K562 (cell line): ENCODE measurements around the gene VPS16. TPM values are rescaled to one million over a fixed set of nuclear protein-coding genes. Genes with fewer than 3 reads are reported as not detected.

Source experiments
- ATF1 ChIP-seq, 2 experiments: fragments of 450-650 bp in 1 of 2; IDR thresholded peaks; 2 replicates each; pipeline ENCODE4 v1.6.1; 2016; ENCODE audit warnings: missing compliant biosample characterization in 1 of 2, missing genetic modification characterization in 1 of 2
- BCOR ChIP-seq: fragments of 450-650 bp; IDR thresholded peaks from 2 replicates; pipeline ENCODE4 v1.6.1; 2016
- C11orf30 ChIP-seq: fragments of 450-650 bp; IDR thresholded peaks from 2 replicates; pipeline ENCODE4 v1.6.1; 2016; ENCODE audit warnings: low read depth, mild to moderate bottlenecking
- KAT7 ChIP-seq: sonication (generic); formaldehyde crosslinking; IDR thresholded peaks from 2 replicates; pipeline ENCODE4 v1.8.0; 2022; ENCODE audit warnings: missing genetic modification reagents, mild to moderate bottlenecking, borderline replicate concordance
- RBBP5 ChIP-seq: fragments of 200-600 bp; sonication (generic); IDR thresholded peaks from 2 replicates; pipeline ENCODE4 v1.6.1; 2012; ENCODE audit warnings: borderline replicate concordance, mild to moderate bottlenecking, low read length, control low read depth, inconsistent platforms; ENCODE audit not compliant: insufficient read depth, poor library complexity, severe bottlenecking
- RHOXF2B ChIP-seq: fragments of 250-450 bp; sonication (Bioruptor Pico); conservative IDR thresholded peaks from 2 replicates; pipeline ENCODE4 v1.5.1; 2021
- SIN3A ChIP-seq, 2 experiments: fragments of 150-350 bp in 1 of 2; IDR thresholded peaks; 2 replicates each; pipeline ENCODE4 v1.6.1; 2011 to 2016; ENCODE audit warnings: borderline replicate concordance in 2 of 2, low read depth in 2 of 2, low read length in 2 of 2, mild to moderate bottlenecking in 2 of 2, moderate library complexity in 2 of 2; ENCODE audit not compliant: control insufficient read depth in 1 of 2
- TBL1XR1 ChIP-seq, 2 experiments: IDR thresholded peaks; 2 replicates each; pipeline ENCODE4 v1.6.1; 2012; ENCODE audit warnings: improper control_type of control experiment in 2 of 2, low read length in 2 of 2, mild to moderate bottlenecking in 1 of 2
- polyA plus RNA-seq, 8 experiments: library from polyadenylated mRNA; depleted of rRNA in 4 of 8; stranded (reverse) in 5 of 8; unstranded in 3 of 8; fragments of >200 nt; fragmentation: Nextera tagmentation in 2 of 8; fragmentation: Illumina TruSeq in 1 of 8; extraction: Ambion mirVana in 2 of 8; extraction: Trizol in 1 of 8; gene quantifications; 2 replicates each; pipeline versions ENCODE4 v1.2.1 to v1.2.3, GENCODE V29; 2011 to 2014; ENCODE audit warnings: inconsistent platforms in 1 of 8, missing spikeins in 1 of 8
- total RNA-seq, 7 experiments: library from RNA; depleted of rRNA in 6 of 7; stranded (reverse); fragments of >200 nt in 6 of 7; fragmentation: Illumina TruSeq in 2 of 7; extraction: Trizol in 2 of 7; gene quantifications; 2 replicates each; pipeline versions ENCODE4 v1.2.1 to v1.2.3, GENCODE V29; 2011 to 2021; ENCODE audit warnings: low replicate concordance in 1 of 7
- TF ChIP-seq, protein P1 (sequence below): fragments of 250-450 bp; sonication (Bioruptor Pico); IDR thresholded peaks from 2 replicates; pipeline ENCODE4 v1.9.0; 2021; ENCODE audit warnings: mild to moderate bottlenecking, inconsistent platforms
- TF ChIP-seq, protein P2 (sequence below): fragments of 450-650 bp; IDR thresholded peaks from 2 replicates; pipeline ENCODE4 v1.6.1; 2018; ENCODE audit not compliant: partially characterized antibody
- TF ChIP-seq, protein P3 (sequence below): sonication (generic); formaldehyde crosslinking; IDR thresholded peaks from 2 replicates; pipeline ENCODE4 v1.8.0; 2022; ENCODE audit warnings: mild to moderate bottlenecking, missing genetic modification reagents, borderline replicate concordance
- TF ChIP-seq, protein P4 (sequence below): fragments of 450-650 bp; IDR thresholded peaks from 2 replicates; pipeline ENCODE4 v1.6.1; 2016
- TF ChIP-seq, protein P5 (sequence below), 2 experiments: fragments of 250-450 bp in 1 of 2; fragments of 450-650 bp in 1 of 2; sonication (Bioruptor Pico) in 1 of 2; IDR thresholded peaks; 2 replicates each; pipeline versions ENCODE4 v1.6.1 to v1.8.0; 2016 to 2021; ENCODE audit warnings: mild to moderate bottlenecking in 2 of 2, moderate library complexity in 2 of 2, missing compliant biosample characterization in 1 of 2, missing genetic modification characterization in 1 of 2
- TF ChIP-seq, protein P6 (sequence below): fragments of 450-650 bp; conservative IDR thresholded peaks from 2 replicates; pipeline ENCODE4 v1.6.1; 2016; ENCODE audit warnings: missing genetic modification characterization, low read depth, mild to moderate bottlenecking, missing compliant biosample characterization, moderate library complexity

The VPS16 gene
- total and polyA plus RNA-seq, 9 of the 15 experiments (the other 6 are each of a cell fraction or from before 2014, with no cell fraction given): 6.8 to 24.7 (median 14.0) TPM

DNA sequence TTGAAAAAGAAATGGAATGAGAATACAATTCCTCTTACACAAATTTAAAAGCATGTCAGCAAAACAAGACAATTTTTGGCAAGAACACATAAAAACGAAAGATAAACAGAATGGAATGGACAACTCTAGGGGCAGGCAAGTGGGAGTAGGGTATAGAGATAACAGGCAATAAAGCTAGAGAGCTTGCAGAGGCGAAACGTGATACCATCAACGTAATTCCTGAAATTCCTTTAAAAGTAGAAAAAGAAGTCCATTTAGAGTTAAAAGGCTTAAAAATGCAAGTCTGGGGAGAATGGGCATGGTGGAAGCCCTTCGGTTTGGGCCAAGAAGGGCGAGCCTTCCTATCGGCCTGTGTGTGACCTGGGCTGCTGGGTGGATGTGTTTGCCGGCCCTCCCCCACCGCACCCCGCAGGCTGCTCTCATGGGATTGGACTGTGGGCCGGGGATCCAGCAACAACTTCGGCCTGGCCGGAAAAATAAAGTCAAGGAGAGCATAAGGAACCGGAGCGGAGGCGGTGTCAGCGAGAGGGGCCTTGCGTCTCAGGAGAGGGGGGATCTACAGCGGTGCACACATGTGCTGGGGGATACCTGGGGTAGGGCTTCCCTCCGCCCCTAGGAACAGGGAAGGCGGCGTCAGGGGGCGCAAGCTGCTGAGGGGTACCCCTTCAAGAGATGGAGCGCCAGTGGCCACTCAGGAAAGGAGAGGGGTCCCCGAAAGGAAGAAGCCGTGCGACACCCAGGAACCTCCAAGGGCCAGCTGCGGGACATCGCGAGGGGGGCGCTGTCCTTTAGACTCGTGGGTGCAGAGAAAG is 20.3 kb upstream of the VPS16 start (continued):
- TF ChIP-seq, protein P1, sequence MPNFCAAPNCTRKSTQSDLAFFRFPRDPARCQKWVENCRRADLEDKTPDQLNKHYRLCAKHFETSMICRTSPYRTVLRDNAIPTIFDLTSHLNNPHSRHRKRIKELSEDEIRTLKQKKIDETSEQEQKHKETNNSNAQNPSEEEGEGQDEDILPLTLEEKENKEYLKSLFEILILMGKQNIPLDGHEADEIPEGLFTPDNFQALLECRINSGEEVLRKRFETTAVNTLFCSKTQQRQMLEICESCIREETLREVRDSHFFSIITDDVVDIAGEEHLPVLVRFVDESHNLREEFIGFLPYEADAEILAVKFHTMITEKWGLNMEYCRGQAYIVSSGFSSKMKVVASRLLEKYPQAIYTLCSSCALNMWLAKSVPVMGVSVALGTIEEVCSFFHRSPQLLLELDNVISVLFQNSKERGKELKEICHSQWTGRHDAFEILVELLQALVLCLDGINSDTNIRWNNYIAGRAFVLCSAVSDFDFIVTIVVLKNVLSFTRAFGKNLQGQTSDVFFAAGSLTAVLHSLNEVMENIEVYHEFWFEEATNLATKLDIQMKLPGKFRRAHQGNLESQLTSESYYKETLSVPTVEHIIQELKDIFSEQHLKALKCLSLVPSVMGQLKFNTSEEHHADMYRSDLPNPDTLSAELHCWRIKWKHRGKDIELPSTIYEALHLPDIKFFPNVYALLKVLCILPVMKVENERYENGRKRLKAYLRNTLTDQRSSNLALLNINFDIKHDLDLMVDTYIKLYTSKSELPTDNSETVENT (CRISPR knock-in tag): no peak
- TF ChIP-seq C11orf30 (peak; percentile 82), RHOXF2B (CRISPR knock-in tag) (no peak), SIN3A (IDR thresholded peaks at IDR 0.05; ENCODE audit: borderline replicate concordance in 2 of 2, control insufficient read depth in 1 of 2, low read depth in 2 of 2, low read length in 2 of 2) (no peak), ATF1 (CRISPR knock-in tag; IDR thresholded peaks at IDR 0.05) (no peak), ATF1 (tag; IDR thresholded peaks at IDR 0.05) (no peak), TBL1XR1 (IDR thresholded peaks at IDR 0.05; ENCODE audit: low read length in 2 of 2) (no peak), RBBP5 (peak; percentile 47), BCOR (no peak), KAT7 (CRISPR knock-in tag) (no peak)
- TF ChIP-seq, protein P2, sequence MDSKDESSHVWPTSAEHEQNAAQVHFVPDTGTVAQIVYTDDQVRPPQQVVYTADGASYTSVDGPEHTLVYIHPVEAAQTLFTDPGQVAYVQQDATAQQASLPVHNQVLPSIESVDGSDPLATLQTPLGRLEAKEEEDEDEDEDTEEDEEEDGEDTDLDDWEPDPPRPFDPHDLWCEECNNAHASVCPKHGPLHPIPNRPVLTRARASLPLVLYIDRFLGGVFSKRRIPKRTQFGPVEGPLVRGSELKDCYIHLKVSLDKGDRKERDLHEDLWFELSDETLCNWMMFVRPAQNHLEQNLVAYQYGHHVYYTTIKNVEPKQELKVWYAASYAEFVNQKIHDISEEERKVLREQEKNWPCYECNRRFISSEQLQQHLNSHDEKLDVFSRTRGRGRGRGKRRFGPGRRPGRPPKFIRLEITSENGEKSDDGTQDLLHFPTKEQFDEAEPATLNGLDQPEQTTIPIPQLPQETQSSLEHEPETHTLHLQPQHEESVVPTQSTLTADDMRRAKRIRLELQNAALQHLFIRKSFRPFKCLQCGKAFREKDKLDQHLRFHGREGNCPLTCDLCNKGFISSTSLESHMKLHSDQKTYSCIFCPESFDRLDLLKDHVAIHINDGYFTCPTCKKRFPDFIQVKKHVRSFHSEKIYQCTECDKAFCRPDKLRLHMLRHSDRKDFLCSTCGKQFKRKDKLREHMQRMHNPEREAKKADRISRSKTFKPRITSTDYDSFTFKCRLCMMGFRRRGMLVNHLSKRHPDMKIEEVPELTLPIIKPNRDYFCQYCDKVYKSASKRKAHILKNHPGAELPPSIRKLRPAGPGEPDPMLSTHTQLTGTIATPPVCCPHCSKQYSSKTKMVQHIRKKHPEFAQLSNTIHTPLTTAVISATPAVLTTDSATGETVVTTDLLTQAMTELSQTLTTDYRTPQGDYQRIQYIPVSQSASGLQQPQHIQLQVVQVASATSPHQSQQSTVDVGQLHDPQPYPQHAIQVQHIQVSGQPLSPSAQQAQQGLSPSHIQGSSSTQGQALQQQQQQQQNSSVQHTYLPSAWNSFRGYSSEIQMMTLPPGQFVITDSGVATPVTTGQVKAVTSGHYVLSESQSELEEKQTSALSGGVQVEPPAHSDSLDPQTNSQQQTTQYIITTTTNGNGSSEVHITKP: peak; percentile 75
- TF ChIP-seq, protein P3, sequence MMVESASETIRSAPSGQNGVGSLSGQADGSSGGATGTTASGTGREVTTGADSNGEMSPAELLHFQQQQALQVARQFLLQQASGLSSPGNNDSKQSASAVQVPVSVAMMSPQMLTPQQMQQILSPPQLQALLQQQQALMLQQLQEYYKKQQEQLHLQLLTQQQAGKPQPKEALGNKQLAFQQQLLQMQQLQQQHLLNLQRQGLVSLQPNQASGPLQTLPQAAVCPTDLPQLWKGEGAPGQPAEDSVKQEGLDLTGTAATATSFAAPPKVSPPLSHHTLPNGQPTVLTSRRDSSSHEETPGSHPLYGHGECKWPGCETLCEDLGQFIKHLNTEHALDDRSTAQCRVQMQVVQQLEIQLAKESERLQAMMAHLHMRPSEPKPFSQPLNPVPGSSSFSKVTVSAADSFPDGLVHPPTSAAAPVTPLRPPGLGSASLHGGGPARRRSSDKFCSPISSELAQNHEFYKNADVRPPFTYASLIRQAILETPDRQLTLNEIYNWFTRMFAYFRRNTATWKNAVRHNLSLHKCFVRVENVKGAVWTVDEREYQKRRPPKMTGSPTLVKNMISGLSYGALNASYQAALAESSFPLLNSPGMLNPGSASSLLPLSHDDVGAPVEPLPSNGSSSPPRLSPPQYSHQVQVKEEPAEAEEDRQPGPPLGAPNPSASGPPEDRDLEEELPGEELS (CRISPR knock-in tag): no peak
- TF ChIP-seq, protein P4, sequence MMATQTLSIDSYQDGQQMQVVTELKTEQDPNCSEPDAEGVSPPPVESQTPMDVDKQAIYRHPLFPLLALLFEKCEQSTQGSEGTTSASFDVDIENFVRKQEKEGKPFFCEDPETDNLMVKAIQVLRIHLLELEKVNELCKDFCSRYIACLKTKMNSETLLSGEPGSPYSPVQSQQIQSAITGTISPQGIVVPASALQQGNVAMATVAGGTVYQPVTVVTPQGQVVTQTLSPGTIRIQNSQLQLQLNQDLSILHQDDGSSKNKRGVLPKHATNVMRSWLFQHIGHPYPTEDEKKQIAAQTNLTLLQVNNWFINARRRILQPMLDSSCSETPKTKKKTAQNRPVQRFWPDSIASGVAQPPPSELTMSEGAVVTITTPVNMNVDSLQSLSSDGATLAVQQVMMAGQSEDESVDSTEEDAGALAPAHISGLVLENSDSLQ: no peak
- TF ChIP-seq, protein P5, sequence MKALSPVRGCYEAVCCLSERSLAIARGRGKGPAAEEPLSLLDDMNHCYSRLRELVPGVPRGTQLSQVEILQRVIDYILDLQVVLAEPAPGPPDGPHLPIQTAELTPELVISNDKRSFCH (CRISPR knock-in tag; IDR thresholded peaks at IDR 0.05): no peak
- TF ChIP-seq, protein P5 (tag; IDR thresholded peaks at IDR 0.05): no peak
- TF ChIP-seq, protein P6, sequence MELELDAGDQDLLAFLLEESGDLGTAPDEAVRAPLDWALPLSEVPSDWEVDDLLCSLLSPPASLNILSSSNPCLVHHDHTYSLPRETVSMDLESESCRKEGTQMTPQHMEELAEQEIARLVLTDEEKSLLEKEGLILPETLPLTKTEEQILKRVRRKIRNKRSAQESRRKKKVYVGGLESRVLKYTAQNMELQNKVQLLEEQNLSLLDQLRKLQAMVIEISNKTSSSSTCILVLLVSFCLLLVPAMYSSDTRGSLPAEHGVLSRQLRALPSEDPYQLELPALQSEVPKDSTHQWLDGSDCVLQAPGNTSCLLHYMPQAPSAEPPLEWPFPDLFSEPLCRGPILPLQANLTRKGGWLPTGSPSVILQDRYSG: no peak
